Lower leg skin (tissue), 4 donors: ENCODE results near the gene GALT. TPM values are rescaled to one million over a fixed set of nuclear protein-coding genes. Genes with fewer than 3 reads are reported as not detected.
A peak's percentile ranks its signal among the peaks of the same experiment; 100 is the strongest.

Source experiments
- DNase-seq, 2 donors: peaks; one replicate each; pipeline ENCODE4 v3.0.0-alpha.2; 2019; ENCODE audit warnings: low spot score in 2 of 2
- H3K4me3 ChIP-seq: fragments of 200-600 bp; sonication (generic); 2 replicates; pipeline ENCODE4 v1.5.1; 2017; ENCODE audit warnings: mild to moderate bottlenecking, low read depth; ENCODE audit not compliant: poor library complexity, severe bottlenecking
- CTCF ChIP-seq, 3 donors: fragments of 450-650 bp; IDR thresholded peaks; one replicate each; pipeline ENCODE4 v1.5.1; 2016; ENCODE audit warnings: antibody characterized with exemption in 3 of 3, mild to moderate bottlenecking in 3 of 3, moderate library complexity in 2 of 3
- POLR2A ChIP-seq, 2 donors: fragments of 450-650 bp; IDR thresholded peaks; one replicate each; pipeline ENCODE4 v1.6.1; 2016 to 2017; ENCODE audit warnings: antibody characterized with exemption in 2 of 2, mild to moderate bottlenecking in 1 of 2, moderate library complexity in 1 of 2
- WGBS, 2 donors: methylation state at CpG; one replicate each; pipeline ENCODE4 v1.1.5; 2018; 5-methylcytosine and 5-hydroxymethylcytosine counted together
- intact Hi-C: fragments of 100-400 bp; cut with DNase I; formaldehyde crosslinking; loops from one replicate; pipeline ENCODE4 v1.15.0; 2023; ENCODE audit warnings: low total_unique reads
- total RNA-seq, 4 donors: library from RNA; depleted of rRNA; stranded (reverse); fragments of >200 nt; gene quantifications; one replicate each; pipeline ENCODE4 v1.1.0, GENCODE V29; 2016

GALT gene
- total RNA-seq, 4 donors from 2014 or later: 41.2 to 84.9 (median 55.5) TPM

- intact Hi-C loops: loop anchor here (10.0 kb wide), 1 partner anchor 72 kb away; no protein-coding TSS in a partner anchor
- 57 to 67% methylated on average over 5 of the region's 5 CpGs for WGBS, 2 donors
- no peak for TF ChIP-seq POLR2A (IDR thresholded peaks at IDR 0.05)
- no peak for TF ChIP-seq CTCF (IDR thresholded peaks at IDR 0.05)
- H3K4me3 ChIP-seq: no peak overlapping the region
- no peak for DNase-seq
Measured at GRCh38 chr9:34633166-34633565, 13.3 kb upstream of the GALT start.

- no peak for DNase-seq
- intact Hi-C loops: loop anchor here (10.0 kb wide), 1 partner anchor 71 kb away; no protein-coding TSS in a partner anchor
Measured at GRCh38 chr9:34633851-34634550, 12.5 kb upstream of the GALT start.

GRCh38 chr9:34634551-34635248 lies 11.8 kb upstream of the GALT start:
- DNase-seq: no peak
- no peak overlapping the region for H3K4me3 ChIP-seq
- 75 to 77% methylated on average over 3 of the region's 3 CpGs for WGBS, 2 donors
- no peak for TF ChIP-seq POLR2A (IDR thresholded peaks at IDR 0.05)
- intact Hi-C loops: loop anchor here (10.0 kb wide), 1 partner anchor 70 kb away; no protein-coding TSS in a partner anchor

More at GRCh38 chr9:34633851-34634550, 12.5 kb upstream of the GALT start:
- no peak overlapping the region for H3K4me3 ChIP-seq
- WGBS, 2 donors: 13 to 25% methylated on average over 3 of the region's 3 CpGs
- TF ChIP-seq CTCF (IDR thresholded peaks at IDR 0.05) (peak in 1 of 3 donors; percentile 76), POLR2A (IDR thresholded peaks at IDR 0.05) (no peak)

GRCh38 chr9:34635556-34635955 lies 10.9 kb upstream of the GALT start:
- H3K4me3 ChIP-seq: no peak overlapping the region
- DNase-seq: no peak
- TF ChIP-seq POLR2A (IDR thresholded peaks at IDR 0.05) (no peak), CTCF (IDR thresholded peaks at IDR 0.05) (no peak)
- intact Hi-C loops: loop anchor here (10.0 kb wide), 1 partner anchor 69 kb away; no protein-coding TSS in a partner anchor
- 88 to 89% methylated on average over 14 of the region's 14 CpGs for WGBS, 2 donors

GRCh38 chr9:34636791-34637355 lies 9.6 kb upstream of the GALT start:
- intact Hi-C loops: loop anchor here (10.0 kb wide), 1 partner anchor 68 kb away; no protein-coding TSS in a partner anchor
- 1 to 3% methylated on average over 11 to 15 of the region's 23 CpGs for WGBS, 2 donors
- no peak for DNase-seq
- TF ChIP-seq CTCF (IDR thresholded peaks at IDR 0.05) (no peak), POLR2A (IDR thresholded peaks at IDR 0.05) (no peak)
- peak overlapping the region; percentile 77 for H3K4me3 ChIP-seq
